HG03095 (cell line): ENCODE results near the gene PADI3.

Experiments used
- ATAC-seq: cut with Tn5 transposase; IDR thresholded peaks from one replicate; pipeline ENCODE4 v1.9.1; 2021; ENCODE audit warnings: moderate library complexity; ENCODE audit not compliant: unreplicated experiment

PADI3 gene

DNA sequence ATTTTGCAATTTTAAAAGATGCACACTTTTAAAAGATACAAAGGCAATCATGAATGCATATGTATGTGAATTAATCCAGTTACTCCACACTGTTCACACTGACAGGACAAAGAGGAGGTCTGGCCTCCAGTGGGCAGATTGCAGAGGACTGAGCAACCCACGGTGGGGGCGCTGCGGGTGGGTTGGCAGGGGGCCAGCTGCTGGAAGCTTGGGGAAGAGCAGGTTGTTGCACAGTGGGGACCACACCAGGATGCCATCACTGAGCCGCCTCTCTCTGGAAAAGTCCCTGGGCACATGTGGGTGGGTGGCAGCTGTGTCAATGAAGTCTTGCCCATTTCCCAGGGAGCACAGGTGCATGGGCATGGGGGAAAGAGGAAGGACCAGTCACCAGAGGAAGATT, 46.4 kb downstream of the PADI3 start:
- ATAC-seq: no peak

DNA sequence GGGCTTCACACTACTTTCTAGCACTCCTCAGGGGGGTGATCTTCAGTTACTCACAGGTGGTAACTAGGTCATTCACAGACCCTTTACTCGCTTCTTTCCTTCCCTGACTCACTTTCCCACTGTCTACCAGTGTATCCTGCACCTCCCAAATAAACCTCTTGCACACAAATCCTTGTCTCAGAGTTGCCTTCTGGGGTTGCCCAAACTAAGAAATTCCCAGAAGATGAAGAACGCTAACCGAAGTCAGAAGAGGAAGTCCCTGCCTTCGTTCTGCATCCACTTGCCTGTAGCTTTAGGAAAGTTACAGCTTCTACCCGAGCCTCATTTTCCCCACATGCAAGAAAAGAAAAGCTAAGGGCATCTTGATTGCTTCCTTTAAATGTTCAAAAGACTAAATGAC, 47.2 kb downstream of the PADI3 start:
- no peak for ATAC-seq

DNA sequence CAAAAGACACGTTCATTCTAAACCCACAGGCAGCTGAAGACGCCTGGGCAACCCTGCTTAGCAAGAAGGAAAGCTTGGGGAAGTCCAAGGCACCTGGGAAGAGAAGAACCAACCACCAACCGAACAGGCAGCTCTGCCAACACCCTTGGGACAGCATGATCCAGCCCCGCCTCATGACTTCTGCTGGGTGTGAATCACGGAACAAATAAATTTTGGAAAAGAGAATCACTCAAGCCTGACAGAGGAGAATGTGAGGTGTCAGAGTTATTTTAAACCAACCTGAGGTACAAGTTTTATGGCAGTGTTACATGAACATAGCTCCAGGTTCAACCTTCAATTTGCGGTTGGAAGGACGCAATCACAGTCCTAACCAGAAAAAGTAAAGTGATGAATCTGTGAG, 49.1 kb downstream of the PADI3 start:
- ATAC-seq: no peak

DNA sequence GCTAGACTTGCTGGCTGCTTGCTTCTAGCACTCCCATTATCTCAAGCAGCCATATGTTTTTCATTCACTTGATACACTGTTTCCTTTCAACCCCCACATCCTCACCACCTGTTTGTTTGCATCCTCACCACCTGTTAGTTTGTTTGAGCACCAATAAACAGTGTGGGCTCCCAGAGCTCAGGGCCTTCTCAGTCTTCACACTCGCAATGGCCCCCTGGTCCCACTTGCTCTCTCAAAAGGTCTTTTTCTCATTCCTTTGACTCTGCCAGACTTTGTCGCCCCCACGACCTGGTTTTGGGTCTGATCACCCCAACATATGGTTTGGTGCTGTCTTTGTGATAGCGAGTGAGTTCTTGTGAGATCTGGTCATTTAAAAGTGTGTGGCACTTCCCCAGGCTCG, 52.9 kb downstream of the PADI3 start:
- no peak for ATAC-seq

DNA sequence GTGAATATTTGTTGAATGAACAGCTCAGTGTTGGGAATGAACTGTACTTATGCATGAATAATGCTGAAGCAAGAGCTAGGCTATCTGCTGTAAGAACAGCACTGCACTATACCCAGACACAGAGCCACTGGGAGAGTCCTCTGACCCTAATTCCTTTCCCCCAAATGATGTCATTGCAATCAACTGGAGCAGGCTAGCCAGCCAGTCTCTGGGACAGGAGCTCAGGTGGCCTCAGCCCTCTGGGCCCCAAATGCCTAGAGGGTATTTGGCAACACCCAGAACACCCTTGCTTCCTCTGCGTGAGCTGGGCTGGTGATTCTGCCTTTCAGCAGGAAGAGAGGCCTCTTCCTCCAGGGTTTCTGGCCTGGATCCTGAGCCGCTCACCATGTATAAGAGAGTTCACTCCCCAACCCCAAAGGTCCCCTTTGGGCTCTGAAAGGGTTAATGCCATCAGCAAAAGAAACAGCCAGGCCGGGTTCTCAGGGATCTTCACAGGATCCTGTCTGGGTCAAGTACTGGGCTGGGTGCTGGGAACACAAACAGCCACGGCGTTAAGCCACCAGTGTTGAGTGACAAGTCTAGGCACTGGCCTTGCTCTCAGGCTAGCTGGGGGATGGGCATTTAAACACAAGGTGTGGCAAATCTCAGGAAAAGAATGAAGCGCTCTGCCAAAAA, 55.4 kb downstream of the PADI3 start:
- no peak for ATAC-seq

DNA sequence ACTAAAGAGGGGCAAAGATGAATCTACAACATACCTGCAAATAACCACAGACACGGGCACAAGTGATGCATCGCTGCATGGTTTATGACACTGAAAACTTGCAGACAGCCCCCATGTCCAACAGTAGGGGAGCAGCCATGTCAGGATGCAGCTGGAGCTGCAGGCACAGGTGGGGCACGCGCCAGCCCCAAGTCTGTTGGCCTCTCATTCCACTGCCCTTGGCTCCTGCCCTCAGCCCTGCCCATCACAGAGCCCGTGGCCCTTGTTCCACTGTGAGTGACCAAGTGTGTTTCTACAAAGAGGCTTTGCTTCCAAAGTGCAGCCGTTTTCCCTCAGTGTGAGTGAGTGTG, 55.9 kb downstream of the PADI3 start:
- no peak for ATAC-seq

DNA sequence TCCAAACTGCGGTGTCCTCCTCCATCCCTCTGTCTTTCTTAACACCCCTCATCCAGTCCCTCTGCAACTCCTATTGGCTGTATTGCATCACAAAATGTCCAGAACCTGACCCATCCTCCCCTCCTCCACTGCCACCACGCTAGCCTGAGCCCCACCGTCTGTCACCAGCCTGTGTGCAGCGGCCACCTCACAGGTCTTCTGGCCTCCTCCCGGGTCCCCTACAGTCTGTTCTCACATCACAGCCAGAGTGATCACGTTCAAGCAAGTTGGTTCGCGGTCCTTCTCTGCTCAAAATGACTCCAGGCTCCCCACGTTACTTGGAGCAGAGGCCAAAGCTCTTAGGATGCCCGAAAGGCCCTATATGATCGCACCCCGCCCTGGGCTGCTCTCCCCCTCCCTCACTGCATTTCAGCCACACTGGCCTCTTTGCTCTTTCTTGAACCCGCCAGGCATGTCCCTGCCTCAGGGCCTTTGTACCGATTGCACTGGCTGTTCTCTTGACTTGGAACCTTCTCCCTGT, 56.7 kb downstream of the PADI3 start:
- no peak for ATAC-seq

DNA sequence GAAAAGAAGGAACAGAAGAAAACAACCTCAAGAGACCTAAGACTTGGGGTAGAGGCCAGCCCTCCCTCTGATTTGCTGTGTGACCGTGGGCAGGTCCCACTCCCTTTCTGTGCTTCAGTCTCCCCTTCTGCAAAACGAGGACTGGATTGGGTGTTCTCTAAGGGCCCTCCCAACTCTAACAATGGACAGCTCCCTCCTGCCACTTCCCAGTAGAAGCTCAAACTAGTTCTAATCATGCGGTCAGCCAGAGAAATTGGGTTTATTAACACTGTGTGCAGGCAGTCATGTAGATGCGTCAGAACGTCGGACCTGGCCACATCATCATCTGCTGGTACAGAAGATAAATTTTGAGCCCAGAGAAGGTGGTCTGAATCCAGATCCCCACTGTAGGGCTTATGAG, 57.5 kb downstream of the PADI3 start:
- no peak for ATAC-seq

DNA sequence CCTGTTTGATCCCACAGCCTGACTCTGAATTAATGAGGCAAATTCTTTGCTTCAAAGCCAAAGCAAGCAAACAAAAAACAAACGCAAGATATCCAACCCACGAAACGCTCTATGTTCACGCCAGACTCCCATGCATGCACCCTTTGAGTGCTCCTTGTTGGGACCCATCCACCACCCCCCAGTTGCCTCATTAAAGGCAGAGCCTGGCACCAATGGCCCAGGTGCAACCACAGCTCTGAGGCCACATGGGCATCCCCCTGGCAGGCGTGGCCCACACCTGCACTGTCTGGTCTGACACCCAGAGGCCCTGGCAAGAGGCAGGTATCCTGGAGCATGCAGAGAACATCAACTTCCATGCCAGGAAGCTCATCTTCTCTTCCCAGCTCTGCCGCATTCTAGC, 58.0 kb downstream of the PADI3 start:
- no peak for ATAC-seq

DNA sequence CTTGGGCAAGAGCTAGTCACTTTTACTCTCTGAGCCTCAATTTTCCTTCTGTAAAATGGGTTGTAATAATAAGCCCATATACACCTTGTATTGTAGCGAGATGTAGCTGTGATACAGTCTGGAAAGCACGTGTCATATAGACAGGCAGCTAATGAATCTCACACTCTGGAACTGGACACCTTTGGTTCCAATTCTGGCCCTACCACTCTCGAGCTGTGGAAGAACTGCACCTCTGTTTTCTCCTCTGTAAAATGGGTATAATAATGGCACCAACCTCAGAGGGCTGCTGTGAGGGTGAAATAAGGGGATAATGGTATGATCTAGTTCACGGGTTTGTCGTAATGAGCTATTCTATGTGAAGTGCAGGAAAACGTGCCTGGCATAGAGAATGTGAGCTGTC, 58.4 kb downstream of the PADI3 start:
- ATAC-seq: no peak

DNA sequence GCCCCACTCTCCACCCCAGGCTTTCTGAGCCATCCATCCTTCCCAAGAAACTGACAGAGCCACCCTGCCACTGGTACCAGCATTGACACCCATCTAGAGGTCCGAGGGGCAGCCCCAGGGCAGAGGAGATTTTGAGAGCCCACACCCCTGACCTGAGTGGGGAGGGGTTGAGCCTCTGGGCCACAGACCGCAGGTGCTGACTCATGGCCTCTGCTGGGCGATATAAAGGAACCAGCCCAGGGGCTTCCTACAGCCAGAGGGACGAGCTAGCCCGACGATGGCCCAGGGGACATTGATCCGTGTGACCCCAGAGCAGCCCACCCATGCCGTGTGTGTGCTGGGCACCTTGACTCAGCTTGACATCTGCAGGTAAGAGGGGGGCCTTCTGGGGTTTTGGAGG, 59.0 kb downstream of the PADI3 start, which contains the start of gene PADI4:
TSS of gene PADI4 (plus strand) at position 252 of the 400 bp plus-strand sequence. CDS start at position 278, 26 bp downstream.
- no peak for ATAC-seq

DNA sequence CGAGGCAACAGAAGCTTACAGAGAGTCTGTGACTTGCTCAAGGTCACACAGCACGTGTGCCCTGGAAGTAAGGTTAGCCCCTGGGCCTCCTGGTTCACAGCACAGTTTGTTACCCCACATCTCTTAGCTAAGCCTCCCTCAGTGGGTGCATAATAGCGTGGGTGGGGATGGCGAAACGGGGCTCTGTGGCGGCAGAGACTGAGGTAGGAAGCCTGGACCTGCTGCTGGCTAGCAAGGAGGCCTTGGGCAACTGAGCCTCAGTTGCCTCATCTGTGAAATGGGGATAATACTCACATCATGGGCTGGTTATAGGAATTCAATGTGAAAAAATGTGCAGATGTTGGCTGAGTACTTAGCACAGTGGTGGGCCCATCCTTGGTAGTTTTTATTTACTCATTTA, 59.7 kb downstream of the PADI3 start:
- ATAC-seq: no peak

DNA sequence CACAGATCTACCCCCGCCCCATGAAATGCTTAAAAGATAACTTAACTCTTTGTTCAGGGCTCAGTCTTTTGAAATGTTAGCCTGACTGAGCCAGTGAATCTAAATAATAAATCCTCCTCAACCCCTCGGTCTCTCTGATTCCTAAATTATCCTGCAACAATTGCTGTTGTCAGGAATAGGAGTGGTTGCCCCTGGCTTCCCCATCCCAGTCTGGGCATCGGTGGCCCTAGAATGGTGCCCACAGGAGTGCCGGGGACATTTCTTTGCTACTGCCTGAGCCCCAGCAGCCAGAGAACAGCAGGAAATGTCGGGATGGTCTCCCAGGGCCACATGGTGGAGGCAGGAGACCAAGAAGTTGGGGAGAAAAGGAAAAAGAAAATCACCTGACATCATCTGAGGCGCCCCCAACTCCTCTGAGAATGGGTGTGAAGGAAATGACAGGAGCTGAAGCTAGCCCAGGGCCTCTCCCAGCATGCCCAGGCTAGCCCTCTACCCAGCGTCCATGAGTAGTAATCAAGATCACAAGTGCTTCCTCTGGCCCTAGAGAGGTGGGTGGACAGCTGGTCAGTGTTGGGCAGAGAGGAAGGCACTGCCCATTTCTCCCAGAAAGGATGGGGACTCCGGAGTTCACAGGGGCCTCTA, 60.6 kb downstream of the PADI3 start:
- no peak for ATAC-seq

DNA sequence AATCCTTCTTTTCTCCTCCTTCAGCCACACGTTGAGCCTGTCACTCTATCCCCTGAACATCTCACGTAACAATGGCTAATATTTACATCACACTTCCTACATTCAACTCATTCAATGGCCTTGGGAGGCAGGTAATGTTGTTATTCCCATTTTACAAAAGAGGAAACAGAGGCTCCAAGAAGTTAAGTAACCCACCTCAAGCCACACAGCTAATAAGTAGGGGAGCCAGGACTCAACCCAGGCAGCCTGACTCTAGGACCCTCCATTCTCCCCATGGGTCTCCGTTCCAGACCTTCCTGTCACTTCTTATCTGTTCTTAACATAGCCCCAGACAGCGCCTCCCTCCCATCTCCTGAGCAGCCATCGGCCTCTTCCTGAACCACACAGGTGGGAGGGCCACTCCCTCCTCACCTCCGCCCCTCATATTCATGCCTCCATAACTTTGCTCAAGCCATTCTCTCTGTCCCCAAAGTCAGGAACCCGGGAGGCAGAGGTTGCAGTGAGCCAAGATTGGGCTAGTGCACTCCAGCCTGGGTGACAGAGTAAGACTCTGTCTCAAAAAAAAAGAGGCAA, 61.3 kb downstream of the PADI3 start:
- ATAC-seq: no peak

DNA sequence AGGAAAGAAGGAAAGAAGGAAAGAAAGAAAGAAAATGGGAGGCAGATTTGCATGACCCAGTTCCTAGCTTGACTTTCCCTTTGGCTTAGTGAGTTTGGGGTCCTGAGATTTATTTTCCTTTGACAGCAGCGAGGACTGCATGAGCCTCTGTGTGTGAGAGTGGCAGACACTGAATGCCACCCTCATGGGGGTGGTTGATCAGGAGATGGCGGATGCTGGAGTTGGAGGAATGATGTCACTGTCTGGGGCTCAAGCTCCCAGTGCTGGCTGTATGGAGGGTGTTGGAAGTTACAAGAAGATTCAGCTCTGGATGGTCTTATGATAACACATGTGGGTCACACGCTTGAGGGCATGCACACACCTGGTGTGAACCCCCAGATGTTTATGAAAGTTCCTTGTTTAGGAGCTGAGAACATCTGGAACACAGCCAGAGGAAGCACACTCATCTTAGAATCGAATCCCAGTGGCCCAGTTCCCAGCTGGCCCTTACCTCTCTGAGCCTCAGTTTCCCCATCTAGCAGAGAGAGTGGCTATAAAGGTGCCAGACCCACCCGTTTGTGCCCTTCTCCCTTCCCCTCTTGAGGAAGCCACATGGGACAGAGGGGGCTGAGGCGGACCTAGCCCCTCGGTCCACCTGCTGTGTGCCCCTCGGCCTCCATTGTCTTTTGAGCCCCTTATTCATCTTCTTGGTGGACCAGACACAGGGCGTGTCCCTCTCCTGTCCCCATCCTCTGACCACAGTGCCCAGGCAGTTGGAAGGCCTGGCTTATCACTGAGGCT, 64.8 kb downstream of the PADI3 start:
- no peak for ATAC-seq

DNA sequence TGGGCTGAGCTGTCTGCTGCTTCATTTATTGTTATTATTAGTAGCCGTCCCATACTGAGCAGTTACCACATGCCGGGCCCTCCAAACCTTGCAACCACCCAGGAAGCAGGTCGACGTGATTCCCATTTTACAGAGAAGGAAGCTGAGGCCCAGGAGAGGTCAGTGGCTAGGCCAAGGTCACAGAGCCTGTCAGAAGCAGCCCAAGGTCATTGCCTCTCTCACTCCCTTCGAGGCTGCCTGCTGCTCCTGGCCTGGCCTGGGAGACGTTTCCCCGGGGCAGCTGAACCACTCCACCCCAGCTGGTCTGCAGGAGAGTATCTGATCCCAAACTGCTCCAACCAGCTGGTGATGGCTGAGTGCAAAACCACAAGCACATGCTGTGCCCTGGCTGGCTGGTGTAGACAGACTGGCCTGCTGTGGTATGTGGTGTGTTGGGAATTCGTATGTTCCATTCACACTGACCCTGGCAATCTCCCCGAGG, 65.6 kb downstream of the PADI3 start:
- ATAC-seq: no peak

DNA sequence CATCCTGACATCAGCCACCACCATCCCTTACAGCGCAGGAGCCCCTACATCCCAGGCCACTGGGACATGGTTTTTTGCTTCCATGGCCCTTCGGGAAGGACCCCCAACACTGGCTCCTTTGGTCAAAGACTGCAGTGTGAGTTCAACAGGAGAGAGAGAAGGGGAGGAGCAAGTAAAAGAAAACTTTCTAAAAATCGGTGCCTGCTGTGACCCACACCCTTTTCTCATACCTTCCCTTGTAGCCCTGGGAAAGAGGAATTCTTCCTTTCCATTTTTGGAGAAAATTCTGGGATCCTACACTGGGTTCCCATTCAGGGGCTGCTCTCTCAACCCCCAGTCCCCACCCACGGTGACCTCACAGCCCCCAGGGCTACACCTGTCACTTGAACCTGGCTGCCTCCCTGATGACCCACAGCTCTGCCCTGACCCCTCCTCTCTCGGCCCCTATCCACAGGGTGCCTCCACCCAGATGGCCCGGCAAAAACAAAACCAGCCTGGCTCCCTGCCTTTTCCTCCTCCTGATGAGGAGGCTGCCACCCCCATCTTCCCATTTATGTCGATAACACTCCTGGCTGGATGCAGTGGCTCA, 66.7 kb downstream of the PADI3 start:
- ATAC-seq: no peak

DNA sequence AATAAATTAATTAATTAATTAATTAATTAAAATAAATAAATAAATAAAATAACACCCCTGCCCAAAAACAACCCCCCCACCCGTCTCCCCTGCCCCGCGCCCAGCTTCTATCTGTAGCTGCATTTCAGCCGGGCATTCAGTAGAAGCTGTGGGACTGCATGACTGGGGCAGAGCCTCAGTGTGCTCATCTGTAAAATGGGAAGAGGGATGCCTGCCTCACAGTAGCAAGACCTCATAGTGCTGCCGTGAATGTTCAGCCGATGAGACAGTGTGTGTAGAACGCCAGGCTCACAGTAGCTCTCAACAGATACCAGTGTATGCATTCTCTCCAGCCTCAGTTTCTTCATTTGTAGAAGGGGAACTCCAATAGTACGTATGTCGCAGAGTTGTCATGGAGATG, 67.8 kb downstream of the PADI3 start:
- no peak for ATAC-seq

DNA sequence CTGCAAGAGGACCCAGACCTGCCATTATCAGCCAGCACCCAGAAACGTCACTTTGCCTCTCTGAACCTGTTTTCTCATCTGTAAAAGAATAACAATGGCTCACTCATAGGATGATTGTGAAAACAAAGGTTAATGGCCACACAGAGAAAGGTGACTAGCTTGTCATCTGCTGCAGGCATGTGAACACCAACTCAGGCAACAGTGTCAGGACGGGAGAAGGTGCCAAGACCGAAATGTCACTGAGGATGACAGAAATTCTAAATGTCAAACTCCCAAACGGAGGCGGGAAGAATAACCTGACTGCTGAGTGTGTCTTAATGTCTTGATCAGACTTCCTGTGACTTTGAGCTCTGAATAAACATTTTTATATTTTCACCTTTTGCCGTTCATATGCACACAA, 69.4 kb downstream of the PADI3 start:
- no peak for ATAC-seq

DNA sequence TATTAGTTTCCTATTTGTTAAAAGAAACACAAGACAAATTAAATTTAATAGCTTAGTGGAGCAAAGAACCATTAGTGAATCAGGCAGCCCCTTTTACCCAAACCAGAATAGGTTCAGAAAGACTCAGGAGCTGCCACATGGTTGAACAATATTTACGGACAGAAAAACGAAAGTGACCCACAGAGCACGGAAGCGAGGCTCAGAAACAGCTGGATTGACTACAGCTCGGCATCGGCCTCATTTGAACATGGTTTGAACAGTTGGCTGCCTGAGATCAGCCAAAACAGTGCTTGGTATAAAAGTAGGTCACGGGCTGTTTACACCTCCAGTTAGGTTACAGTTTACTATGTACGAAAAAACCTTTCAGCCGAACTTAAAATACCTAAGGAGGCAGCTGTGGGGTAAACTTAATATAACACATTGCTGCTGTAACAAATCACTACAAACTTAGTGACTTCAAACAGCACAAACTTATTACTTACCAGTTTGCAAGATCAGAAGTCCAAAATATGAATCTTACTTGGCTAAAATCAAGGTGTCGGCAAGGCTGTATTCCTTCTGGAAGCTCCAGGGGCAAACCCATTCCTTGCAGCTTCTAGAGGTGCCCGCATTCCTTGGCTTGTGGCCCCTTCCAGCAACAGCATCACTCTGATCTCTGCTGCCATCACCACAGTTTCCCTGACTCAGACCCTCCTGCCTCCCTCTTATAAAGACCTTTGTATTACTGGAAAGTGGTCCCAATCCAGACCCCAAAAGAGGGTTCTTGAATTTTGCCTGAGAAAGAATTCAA, 70.9 kb downstream of the PADI3 start:
- no peak for ATAC-seq
